ENCODE results near the gene CPEB4.
A peak's percentile ranks its signal among the peaks of the same experiment; 100 is the strongest.

GRCh38 chr5:173926359-173926758 is 38.2 kb downstream of the CPEB4 start:
- peak in 2 of 4 donors; percentile 31 to 38 for TF ChIP-seq EP300 (IDR thresholded peaks at IDR 0.05)
- TF ChIP-seq, protein P1, sequence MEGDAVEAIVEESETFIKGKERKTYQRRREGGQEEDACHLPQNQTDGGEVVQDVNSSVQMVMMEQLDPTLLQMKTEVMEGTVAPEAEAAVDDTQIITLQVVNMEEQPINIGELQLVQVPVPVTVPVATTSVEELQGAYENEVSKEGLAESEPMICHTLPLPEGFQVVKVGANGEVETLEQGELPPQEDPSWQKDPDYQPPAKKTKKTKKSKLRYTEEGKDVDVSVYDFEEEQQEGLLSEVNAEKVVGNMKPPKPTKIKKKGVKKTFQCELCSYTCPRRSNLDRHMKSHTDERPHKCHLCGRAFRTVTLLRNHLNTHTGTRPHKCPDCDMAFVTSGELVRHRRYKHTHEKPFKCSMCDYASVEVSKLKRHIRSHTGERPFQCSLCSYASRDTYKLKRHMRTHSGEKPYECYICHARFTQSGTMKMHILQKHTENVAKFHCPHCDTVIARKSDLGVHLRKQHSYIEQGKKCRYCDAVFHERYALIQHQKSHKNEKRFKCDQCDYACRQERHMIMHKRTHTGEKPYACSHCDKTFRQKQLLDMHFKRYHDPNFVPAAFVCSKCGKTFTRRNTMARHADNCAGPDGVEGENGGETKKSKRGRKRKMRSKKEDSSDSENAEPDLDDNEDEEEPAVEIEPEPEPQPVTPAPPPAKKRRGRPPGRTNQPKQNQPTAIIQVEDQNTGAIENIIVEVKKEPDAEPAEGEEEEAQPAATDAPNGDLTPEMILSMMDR (IDR thresholded peaks at IDR 0.05), result no peak
- TF ChIP-seq POLR2AphosphoS5 (IDR thresholded peaks at IDR 0.05), result peak; percentile 41 to 66 (median 62)
- TF ChIP-seq POLR2A (IDR thresholded peaks at IDR 0.05), result no peak
